ENCODE measurements around the gene KITLG.

- TF ChIP-seq CTCF (IDR thresholded peaks at IDR 0.05; ENCODE audit: low read length): no peak
- no peak for TF ChIP-seq EZH2phosphoT487 (IDR thresholded peaks at IDR 0.05; ENCODE audit: low read length)
Observed at GRCh38 chr12:88628856-88629509, 48.7 kb upstream of the KITLG start.

All from MM.1S (cell line).